ENCODE results near the gene ZNF844.
"Not testable (repeated sequence)": the region's sequence is repeated elsewhere in the genome, so short reads cannot be mapped to it uniquely, and the experiment has no call there.

The ZNF844 gene

DNA sequence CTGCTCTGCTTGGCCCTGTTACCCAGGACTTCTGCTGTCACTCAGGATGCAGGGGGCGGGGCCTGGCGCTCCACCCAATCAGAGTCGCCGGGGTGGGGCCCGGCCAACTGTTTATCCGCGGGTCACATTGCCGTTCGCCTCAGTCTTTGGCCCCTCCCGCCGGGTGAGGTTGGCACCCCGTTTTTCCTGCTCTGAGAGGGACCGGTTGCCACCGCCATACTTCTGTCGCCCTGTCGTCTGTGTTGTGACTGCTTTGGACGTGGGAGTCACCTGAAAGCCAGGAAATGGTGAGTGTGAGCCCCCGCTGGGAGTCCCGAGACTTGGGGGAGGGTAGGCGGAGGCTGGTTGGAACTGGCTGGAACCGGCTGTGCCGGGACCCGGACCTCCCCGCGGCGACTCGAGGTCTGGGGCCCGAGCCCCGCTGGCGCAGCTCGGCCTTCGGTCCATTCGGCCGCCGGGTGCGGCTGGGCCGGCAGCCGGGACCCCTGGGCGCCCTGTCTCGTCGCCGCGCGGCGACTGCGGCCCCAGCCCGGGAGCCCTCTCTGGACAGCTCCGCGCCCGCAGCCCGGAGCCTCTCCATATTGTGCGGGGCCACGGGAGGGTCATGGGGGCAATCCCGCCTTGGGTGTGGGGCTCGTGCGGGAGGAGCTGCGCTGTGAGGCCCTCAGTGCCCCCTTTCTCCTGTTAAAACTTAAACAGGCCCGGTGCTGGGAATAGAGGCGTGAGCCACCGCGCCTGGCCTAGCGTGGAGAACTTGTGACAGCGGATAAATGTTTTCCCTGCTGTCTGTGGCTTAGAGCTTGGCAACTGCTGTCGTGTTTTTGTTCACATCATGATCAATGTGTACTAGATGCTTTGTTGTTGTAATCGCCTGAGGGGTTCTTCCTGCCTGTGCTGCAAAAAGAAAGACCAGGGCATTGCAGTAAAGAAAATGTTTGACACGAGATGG lies at the start of gene ZNF844:
ZNF844 (plus strand) TSS at position 142 of the 949 bp plus-strand sequence; CDS start at position 285, 143 bp downstream.
- DNase-seq (ENCODE audit: low read depth), result peak; percentile 55

GRCh38 chr19:12015015-12015752 lies 49.3 kb upstream of the ZNF844 start:
- DNase-seq (ENCODE audit: low read depth), result no peak

DNA sequence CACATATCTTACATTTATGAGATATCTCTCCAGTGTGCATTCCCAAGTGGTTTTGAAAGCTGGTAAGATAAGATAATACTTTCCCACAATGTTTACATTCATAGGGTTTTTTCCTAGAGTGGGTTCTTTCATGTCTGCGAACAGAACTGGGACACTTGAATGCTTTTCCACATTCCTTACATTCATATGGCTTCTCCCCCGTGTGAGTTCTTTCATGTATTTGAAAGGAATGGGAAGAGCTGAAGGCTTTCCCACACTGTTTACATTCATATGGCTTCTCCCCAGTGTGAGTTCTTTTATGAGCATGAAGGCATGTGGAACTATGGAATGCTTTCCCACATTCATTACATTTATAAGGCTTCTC lies 48.8 kb upstream of the ZNF844 start:
- no peak for DNase-seq (ENCODE audit: low read depth)

DNA sequence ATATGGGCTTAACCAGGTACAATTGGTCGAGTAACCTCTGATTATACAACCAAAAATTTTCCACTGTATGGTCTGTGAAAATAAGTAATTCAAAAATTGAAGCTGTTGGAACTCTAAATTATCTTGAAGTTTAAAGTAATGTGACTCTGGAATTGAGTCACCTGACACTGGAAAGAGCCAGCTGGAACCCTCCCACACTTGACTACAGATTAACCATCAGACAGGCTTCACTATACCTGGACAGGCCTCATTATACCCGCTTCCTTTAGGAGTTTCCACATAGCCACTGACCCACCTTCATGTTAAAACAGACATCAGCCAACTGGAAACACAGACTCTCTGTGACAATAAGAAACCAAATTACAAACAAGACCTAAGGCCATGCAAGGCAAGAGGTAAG lies 30.3 kb upstream of the ZNF844 start:
- no peak for DNase-seq (ENCODE audit: low read depth)

- DNase-seq (ENCODE audit: low read depth), result no peak
These were observed 29.9 kb upstream of the ZNF844 start for GRCh38 chr19:12034620-12035019.

- DNase-seq (ENCODE audit: low read depth), result peak; percentile 47
These were observed 29.0 kb upstream of the ZNF844 start, which contains the start of gene ZNF433 for GRCh38 chr19:12035220-12036172. Gene ZNF433 (minus strand): TSS chr19:12035679. CDS start chr19:12035539, 140 bp downstream.

DNA sequence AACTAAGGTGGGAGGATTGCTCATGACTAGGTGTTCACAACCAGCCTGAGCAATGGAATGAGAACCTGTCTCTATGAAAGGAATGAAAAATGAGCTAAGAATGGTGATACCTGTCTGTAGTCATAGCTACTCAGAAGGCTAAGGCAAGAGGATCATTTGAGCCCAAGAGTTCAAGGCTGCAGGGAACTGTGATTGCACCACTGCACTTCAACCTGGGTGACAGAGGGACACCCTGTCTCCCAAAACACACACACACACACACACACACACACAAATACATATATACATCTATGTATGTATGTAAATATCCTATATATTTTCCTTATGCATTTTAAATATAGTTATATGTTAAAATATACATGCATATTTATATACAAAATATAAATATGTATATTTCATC lies 21.6 kb upstream of the ZNF844 start:
- DNase-seq (ENCODE audit: low read depth), result no peak

DNA sequence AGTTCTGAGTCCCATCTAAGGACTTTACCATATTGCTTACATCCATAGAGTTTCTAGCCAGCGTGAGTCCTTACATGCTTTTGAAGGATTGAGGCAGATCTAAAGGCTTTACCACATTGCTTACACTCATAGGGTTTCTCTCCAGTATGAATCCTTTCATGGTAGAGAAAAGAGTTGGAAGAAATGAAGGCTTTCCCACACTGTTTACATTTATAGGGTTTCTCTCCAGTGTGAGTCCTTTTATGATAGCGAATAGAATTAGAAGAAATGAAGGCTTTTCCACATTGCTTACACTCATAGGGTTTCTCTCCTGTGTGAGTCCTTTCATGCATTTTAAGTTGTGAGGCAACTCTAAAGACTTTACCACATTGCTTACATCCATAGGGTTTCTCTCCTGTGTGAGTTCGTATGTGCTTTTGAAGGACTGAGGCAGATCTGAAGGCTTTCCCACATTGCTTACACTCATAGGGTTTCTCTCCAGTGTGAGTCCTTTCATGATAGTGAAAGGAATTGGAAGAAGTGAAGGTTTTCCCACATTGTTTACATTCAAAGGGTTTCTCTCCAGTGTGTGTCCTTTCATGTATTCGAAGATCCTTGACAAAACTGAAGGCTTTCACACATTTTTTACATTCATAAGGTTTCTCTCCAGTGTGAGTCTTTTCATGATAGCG lies 20.6 kb upstream of the ZNF844 start:
- DNase-seq (ENCODE audit: low read depth), result no peak

- no peak for DNase-seq (ENCODE audit: low read depth)
These were observed 16.7 kb upstream of the ZNF844 start for GRCh38 chr19:12047868-12048267.

DNA sequence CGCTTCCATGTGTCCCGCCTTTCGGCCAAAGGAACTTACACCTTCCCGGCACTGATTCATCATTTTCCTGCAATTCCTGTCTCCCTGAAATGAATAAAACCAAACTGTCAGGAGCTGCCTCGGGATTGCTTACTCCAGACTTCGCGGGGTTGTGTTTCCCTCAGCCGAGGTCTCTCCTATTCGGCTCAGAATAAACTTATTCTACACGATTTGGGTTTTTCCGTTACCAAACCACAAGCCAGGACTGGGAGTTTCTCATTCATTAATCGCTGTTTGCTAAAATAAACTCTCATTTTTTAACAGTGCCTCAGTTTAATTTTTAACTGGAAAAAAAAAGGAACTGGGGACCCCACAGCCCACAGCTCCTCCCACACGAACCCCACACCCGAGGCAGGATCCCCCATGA lies 12.4 kb upstream of the ZNF844 start:
- no peak for DNase-seq (ENCODE audit: low read depth)

DNA sequence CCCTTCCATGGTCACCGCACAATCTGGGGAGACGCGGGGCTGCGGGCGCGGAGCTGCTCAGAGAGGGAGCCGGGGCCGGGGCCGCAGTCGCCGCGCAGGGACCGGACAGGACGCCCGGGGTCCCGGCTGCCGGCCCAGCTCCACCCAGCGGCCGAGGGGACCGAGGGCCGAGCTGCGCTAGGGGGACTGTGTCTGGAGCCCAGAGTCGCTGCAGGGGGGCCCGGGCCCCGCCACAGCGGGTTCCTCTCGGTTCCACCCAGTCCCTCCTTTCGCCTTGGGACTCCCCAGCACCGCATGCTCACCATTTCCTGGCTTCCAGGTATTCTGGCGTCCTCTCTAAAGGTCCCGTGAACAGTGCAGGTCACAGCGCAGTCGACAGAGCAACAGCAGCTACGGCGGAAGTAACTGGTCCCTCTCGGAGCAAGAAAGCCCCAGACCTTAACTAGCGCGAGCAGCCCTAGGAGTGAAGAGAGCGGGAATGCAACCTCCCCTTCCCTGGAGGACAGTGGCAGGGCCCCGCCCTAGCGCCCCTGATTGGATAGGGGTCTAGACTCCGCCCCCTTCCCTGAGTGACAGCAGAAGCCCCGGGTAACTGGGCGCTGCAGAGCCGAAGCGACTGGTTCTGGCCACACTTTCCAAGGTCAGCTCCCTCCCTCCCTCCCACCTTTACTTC lies 11.9 kb upstream of the ZNF844 start, which contains the start of gene ZNF878:
ZNF878 (minus strand) TSS at position 465 of the 673 bp plus-strand sequence; CDS start at position 305, 160 bp downstream.
- no peak for DNase-seq (ENCODE audit: low read depth)

- DNase-seq (ENCODE audit: low read depth), result no peak
These were observed 8.7 kb upstream of the ZNF844 start for GRCh38 chr19:12055784-12056183.

DNA sequence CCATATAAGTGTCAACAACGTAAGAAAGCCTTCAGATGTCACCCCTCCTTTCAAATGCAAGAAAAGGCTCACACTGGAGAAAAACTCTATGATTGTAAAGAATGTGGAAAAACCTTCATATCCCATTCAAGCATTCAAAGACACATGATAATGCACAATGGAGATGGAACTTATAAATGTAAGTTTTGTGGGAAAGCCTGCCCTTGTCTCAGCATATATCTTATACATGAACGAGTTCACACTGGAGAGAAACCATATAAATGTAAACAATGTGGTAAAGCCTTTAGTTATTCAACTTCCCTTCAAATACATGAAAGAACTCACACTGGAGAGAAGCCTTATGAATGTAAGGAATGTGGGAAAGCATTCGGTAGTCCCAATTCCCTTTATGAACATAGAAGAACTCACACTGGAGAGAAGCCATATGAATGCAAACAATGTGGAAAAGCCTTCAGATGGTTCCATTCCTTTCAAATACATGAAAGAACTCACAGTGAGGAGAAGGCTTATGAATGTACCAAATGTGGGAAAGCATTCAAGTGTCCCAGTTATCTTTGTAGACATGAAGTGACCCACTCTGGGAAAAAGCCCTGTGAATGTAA lies 11.1 kb downstream of the ZNF844 start:
- no peak for DNase-seq (ENCODE audit: low read depth)

GRCh38 chr19:12076331-12076730 lies 11.8 kb downstream of the ZNF844 start:
- DNase-seq (ENCODE audit: low read depth), result not testable (repeated sequence)

DNA sequence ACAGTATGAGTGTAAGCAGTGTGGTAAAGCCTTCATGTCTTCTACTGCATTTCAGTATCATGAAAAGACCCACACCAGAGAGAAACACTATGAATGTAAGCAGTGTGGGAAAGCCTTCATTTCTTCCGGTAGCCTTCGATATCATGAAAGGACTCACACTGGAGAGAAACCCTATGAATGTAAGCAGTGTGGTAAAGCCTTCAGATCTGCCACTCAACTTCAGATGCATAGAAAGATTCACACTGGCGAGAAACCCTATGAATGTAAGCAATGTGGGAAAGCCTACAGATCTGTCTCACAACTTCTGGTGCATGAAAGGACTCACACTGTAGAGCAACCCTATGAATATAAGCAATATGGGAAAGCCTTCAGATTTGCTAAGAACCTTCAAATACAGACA lies 12.8 kb downstream of the ZNF844 start:
- no peak for DNase-seq (ENCODE audit: low read depth)

DNA sequence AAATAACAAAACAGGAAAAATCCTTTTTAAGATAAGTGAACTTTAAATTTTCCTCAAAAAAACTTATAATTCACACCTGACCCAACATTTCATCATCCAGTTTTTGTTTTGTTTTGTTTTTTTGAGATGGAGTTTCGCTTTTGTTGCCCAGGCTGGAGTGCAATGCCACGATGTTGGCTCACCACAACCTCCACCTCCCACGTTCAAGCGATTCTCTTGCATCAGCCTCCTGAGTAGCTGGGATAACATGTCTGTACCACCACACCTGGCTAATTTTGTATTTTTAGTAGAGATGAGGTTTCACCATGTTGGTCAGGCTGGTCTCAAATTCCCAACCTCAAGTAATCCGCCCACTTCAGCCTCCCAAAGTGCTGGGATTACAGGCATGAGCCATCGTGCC lies 18.8 kb downstream of the ZNF844 start:
- not testable (repeated sequence) for DNase-seq (ENCODE audit: low read depth)

DNA sequence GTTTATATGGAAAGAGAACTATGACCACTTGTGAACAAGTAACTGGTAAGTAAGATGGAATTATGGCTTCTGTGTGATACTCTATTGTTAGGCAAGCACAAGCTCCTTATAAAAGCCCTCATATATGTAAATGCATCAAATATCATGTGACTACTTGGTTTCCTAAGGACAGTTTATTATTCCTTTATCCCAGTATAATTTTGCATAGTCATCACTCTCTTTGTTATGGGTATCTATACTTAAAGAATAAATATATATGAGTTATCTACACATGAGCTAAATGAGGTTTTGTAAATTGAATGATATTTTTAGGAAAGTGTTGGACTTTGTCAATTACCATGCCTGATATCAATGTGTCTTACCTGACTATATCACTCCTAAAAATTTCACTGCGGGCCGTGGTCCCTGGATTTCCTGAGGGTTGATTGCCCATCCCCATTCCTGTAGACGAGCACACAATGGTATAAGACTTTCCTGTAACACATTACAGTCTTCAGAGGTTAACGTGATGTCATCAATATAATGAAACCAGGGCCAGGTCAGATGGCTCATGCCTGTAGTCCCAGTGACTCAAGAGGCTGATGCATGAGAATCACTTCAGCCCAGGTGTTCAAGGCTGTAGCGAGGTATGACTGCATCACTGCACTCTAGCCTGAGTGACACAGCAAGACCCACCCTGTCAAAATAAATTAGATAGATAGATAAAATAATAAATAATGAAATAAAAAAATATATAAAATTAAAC lies 20.7 kb downstream of the ZNF844 start:
- no peak for DNase-seq (ENCODE audit: low read depth)

GRCh38 chr19:12090807-12091206 lies 26.3 kb downstream of the ZNF844 start:
- DNase-seq (ENCODE audit: low read depth), result peak; percentile 21

Measured in stimulated activated CD8-positive, alpha-beta memory T cell treated with anti-CD3 and anti-CD28 coated beads, Interleukin-15, amount 100 ng/mL, for 1 hour (primary cell).